ENCODE data around the gene PCDHA6.
"Not testable (repeated sequence)": the region's sequence is repeated elsewhere in the genome, so short reads cannot be mapped to it uniquely, and the experiment has no call there.

The PCDHA6 gene

GRCh38 chr5:140868721-140869554, 41.2 kb downstream of the PCDHA6 start, which contains the start of gene PCDHA11:
Gene PCDHA11, plus strand, starts transcription at chr5:140868957. Its CDS starts 147 bp downstream, at chr5:140869104.
- no peak for DNase-seq

- DNase-seq, result no peak
Observed at GRCh38 chr5:140869555-140869886, 41.8 kb downstream of the PCDHA6 start.

GRCh38 chr5:140870221-140871201, 42.8 kb downstream of the PCDHA6 start:
- no peak for DNase-seq

GRCh38 chr5:140875085-140876065, 47.6 kb downstream of the PCDHA6 start, which contains the start of gene PCDHA12:
Gene PCDHA12, plus strand, starts transcription at chr5:140875308. Its CDS starts 165 bp downstream, at chr5:140875473.
- no peak for DNase-seq

- DNase-seq, result not testable (repeated sequence)
Observed at GRCh38 chr5:140876541-140877261, 48.9 kb downstream of the PCDHA6 start.

- DNase-seq, result no peak
Observed at GRCh38 chr5:140877262-140877581, 49.5 kb downstream of the PCDHA6 start.
